ENCODE results near the gene GLIS2. TPM values are rescaled to one million over a fixed set of nuclear protein-coding genes. Genes with fewer than 3 reads are reported as not detected.

GLIS2 gene
- total RNA-seq, 1 donor from 2014 or later = 0.20 TPM

- peak in 1 of 2 donors; percentile 45 for DNase-seq (ENCODE audit: low read depth in 2 of 2)
These were observed 3.9 kb downstream of the GLIS2 start for GRCh38 chr16:4319454-4320421.

DNA sequence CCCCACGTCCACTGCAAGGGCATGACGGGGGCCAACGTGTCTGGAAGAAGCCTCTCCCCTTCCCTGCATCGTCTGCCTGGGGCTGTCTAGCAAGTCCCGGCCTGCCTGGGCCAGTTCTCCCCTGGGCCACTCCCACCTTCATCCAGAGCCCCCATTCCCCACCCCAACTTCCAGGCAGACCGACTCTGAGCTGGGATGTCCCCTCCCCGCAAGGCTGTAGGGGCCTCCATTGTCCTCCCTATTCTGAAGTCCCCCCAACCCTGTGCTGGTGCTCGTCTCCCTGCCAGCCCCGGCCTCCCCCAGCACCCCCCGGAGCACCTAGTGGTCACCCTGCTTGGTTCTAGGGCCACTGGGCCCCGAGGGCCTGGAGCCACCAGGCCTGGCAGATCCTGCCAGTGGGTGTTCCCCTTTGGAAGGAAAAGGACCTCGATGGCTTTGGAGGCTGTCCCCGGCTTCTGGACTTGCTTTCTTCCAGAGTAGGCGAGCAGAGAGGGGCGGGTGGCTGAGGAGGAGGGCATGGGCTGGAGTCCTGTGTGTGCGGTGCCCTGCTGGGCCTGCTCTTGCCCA is 4.8 kb downstream of the GLIS2 start:
- no peak for DNase-seq (ENCODE audit: low read depth in 2 of 2)

GRCh38 chr16:4321286-4322120 is 5.6 kb downstream of the GLIS2 start:
- no peak for DNase-seq (ENCODE audit: low read depth in 2 of 2)

- no peak for DNase-seq (ENCODE audit: low read depth in 2 of 2)
These were observed 6.5 kb downstream of the GLIS2 start for GRCh38 chr16:4322121-4323052.

DNA sequence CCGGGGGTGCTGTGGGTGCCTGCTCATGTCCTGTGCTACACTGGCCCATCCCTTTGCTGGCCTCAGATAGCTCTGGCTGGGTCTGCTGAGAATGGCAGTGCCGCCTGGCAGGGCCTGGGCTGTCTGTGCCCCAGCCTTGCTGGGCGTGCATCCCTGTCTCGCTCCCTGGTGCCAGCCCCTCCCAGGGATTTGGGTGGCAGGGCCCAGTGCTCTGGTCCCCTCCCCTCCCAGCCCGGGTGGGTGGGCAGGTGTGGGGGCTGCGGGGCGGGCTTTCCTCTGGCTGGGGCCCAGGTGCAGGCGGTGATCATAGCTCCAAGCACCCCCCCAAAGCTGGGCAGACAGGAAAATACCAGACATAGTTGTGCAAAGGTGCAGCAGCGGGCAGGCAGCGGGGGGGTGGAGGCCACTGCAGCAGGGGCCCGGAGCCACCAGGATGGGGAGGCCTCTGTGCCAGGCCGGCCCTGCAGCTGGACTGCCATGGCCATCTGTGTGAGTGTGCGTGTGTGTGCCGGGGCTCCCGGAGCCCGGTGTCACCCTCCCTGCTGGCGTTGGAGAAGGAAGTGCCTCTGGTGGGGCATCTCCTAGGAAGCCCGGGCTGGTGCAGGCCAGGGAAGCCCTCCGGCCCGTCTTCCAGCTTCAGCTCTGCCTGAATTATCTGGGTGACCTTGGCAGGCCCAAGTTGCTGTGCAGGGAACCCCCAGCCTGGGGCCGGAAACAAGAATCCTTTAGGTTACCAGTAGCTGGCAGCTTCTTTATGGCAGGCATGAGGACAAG is 7.4 kb downstream of the GLIS2 start:
- no peak for DNase-seq (ENCODE audit: low read depth in 2 of 2)

GRCh38 chr16:4323845-4324488 is 8.1 kb downstream of the GLIS2 start:
- peak in 1 of 2 donors; percentile 48 for DNase-seq (ENCODE audit: low read depth in 2 of 2)

GRCh38 chr16:4324492-4325252 is 8.8 kb downstream of the GLIS2 start:
- DNase-seq (ENCODE audit: low read depth in 2 of 2) = no peak

- no peak for DNase-seq (ENCODE audit: low read depth in 2 of 2)
These were observed 9.4 kb downstream of the GLIS2 start for GRCh38 chr16:4325253-4325758.

DNA sequence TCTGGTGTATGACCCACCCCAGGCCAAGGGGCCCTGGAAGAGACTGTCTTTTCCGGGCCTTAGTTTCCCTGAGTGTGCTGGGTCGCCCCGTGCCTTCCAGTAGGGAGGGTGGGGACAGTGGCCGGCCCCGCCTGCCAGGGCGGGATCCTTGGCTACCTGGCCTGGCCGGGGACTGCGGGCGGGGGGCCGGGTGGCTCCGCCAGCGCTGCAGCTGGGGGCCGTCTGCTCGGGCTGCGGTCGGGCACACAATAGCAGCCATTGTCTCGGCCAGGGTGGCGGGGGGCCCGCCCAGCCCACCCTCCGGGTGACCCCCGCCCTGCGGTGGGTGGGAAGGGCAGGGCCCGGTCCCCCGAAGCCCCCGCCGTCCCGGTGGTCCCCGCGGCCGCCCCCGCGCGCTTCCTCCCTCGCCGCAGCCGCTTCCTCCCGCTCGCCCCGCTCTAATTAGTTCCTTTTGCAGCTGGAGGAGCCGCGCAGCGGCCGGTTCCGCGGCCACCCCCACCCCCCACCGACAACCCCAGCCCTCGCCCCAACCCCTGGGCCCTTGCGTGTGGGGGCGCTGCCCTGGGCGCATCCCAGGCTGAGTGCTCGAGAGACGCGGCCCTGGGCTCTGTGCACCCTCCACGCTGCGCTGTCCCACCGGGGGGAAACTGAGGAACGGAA is 11.6 kb downstream of the GLIS2 start:
- DNase-seq (ENCODE audit: low read depth in 2 of 2) = no peak

DNA sequence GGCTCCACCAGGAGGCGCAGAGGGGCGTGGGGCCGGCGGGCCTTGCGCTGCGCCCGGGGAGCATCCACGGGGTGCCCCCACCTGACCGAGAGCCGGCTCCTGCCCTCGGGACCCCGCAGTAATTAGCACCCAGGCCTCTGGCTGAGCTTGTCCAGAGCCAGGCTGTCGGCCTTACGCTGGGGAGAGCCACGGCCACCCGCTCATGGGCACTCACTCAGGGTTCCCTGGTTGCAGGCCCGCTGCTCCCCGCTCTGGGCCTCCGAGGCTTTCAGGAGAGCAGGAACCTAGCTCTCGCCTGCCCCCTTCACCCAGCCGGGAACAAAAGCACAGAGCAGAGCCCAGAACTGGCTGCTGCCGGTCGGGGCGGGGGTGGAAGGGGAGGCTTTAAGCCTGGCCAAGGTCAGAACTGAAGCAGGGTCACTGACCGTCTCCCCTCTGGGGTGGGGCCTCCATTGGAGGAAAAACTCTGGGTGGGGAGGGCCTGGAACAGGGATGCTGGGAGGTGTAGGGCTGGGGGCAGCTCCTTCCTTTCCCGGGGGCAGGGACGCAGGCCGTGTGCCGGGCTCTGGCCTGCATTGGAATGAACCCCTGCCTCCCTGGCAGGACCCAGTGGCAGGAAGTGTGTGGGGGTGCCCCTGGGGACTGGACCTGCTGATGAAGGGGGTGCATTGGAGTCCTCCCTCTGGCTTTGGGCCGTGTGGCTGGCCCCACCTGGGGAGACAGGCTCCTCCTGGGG is 12.3 kb downstream of the GLIS2 start:
- DNase-seq (ENCODE audit: low read depth in 2 of 2) = peak; percentile 78 to 81

GRCh38 chr16:4328782-4329775 is 13.2 kb downstream of the GLIS2 start:
- peak; percentile 48 to 49 for DNase-seq (ENCODE audit: low read depth in 2 of 2)

DNA sequence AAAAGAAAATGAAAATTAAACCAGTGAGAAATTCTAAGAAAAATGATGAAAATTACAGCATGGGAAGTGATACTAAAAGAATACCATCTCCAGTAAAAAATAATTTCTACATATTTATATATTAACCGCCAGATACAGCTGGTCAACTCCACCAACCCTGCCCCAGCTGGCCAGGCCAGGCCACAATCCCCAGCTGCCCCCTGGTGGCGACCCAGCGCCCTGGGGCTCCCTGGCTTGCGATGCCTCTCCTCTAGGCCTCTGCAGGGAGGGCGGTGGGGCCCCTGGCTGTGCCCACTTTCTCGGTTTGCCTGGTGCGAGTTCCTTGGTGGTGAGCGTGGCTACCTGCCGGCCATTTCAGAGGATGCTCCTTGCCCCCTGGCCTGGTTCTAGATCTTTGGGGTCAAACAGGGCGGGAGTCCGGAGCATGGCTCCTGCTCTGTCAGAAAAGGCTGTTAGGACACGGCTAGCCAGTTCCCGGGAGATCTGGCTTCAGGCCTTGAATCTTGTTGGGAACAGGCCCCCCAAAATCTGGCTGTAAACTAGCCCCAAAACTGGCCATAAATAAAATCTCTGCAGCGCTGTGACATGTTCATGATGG is 14.5 kb downstream of the GLIS2 start:
- peak; percentile 78 to 85 for DNase-seq (ENCODE audit: low read depth in 2 of 2)

GRCh38 chr16:4332083-4332482 is 16.2 kb downstream of the GLIS2 start:
- DNase-seq (ENCODE audit: low read depth in 2 of 2) = no peak

DNA sequence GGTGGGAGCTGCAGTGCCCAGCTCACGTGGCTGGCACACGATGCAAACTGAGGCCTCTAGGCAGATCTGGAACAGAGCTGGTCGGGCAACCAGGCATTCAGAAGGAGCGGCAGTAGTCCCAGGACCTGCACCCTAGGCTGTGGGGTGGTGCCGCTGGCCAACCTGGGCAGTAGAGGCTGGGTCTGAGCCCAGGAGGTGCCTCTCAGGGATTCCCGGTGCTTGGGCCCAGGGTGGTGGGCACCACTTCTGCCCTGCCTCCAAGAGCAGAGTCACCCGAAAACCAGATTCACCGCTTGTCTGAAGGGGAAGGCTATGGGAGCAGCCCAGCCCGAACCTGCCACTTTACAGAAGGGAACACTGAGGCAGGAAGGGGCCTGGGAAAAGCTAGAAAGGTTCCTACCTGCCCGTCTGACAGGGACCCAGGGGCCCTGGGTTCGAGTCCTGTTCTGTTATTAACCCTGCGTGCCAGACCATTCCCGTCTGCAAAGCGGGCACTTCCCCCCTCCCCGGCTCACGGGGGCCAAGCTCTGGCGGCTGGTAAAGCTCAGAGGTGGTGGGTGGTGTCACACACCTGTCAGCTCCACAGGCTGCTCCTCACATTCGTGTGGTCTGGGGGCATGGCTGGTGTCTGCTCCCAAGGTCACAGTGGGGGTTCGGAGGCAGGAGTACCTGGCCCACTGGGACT is 16.9 kb downstream of the GLIS2 start:
- no peak for DNase-seq (ENCODE audit: low read depth in 2 of 2)

DNA sequence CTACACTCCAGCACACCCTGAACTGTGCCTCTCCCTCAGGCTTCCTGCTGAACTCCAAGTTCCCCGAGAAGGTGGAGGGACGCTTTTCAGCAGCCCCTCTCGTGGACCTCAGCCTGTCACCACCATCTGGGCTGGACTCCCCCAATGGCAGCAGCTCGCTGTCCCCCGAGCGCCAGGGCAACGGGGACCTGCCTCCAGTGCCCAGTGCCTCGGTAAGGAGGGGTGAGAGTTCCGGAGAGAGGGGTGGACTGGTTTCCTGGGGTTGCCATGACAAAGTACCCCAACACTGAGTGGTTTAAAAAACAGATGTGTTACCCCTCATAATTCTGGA is 17.4 kb downstream of the GLIS2 start:
- DNase-seq (ENCODE audit: low read depth in 2 of 2) = no peak
